ENCODE results near the gene PRND. TPM values are rescaled to one million over a fixed set of nuclear protein-coding genes. Genes with fewer than 3 reads are reported as not detected.
A peak's percentile ranks its signal among the peaks of the same experiment; 100 is the strongest.

The PRND gene
- total and polyA plus RNA-seq, 2 of the 13 experiments (the other 11 are each of a cell fraction or from before 2014, with no cell fraction given): not detected

DNA sequence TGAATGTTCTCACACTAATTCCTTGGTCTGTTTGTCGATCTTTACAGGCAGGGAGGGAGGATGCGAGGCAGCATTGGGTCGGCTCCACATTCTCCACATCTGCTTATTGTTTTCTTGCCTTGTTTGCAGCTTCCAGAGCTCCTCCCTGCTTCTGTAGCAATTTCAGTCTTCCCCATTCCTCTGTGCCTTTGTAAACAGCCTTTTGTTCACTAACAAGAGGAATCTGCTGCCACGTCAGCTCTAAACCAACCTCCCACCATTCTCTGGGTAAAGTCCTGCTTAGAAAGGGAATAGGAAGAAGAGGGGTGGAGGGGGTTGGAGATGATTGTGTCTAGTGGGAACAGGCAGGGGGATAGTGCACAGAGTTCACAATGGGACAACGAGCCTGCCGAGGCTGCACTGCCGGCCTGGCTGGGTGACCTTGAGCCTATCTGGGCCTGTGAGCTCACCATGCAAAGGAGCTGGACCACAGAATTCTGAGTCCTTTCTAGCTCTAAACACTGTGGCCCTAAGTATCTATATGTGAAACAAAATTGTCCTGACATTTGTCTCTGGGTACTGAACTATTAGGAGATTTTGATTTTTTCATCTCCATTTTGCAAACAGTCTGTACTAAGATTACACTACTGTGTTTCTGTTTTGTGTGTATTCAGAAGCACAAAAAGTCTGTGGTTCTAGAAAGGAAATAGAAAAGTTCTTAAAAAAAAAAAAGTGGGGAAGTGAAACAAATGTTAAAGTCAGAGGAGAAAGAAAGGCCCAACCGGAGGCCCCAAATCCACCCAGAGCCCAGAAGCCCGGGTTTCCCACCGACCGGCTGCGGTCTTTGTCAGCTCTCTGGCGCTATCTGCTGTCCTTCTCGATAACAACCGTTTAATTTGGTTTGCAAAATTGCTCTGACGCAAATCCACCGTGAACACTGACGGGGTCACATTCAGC, 1.4 kb upstream of the PRND start (continued):
- TF ChIP-seq, protein P1, sequence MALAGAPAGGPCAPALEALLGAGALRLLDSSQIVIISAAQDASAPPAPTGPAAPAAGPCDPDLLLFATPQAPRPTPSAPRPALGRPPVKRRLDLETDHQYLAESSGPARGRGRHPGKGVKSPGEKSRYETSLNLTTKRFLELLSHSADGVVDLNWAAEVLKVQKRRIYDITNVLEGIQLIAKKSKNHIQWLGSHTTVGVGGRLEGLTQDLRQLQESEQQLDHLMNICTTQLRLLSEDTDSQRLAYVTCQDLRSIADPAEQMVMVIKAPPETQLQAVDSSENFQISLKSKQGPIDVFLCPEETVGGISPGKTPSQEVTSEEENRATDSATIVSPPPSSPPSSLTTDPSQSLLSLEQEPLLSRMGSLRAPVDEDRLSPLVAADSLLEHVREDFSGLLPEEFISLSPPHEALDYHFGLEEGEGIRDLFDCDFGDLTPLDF (CRISPR knock-in tag; IDR thresholded peaks at IDR 0.05): no peak
- TF ChIP-seq ZNF672 (CRISPR knock-in tag; IDR thresholded peaks at IDR 0.05) (no peak), TBX3 (IDR thresholded peaks at IDR 0.05; ENCODE audit: borderline replicate concordance) (no peak), HNF4A (CRISPR knock-in tag; IDR thresholded peaks at IDR 0.05) (peak; percentile 56; the same call in 1 of the 2 replicates), KIAA2018 (CRISPR knock-in tag; IDR thresholded peaks at IDR 0.05; ENCODE audit: borderline replicate concordance) (no peak), ZNF766 (CRISPR knock-in tag; IDR thresholded peaks at IDR 0.05; ENCODE audit: borderline replicate concordance) (no peak), ZNF773 (CRISPR knock-in tag; IDR thresholded peaks at IDR 0.05; ENCODE audit: borderline replicate concordance) (no peak), KDM5B (CRISPR knock-in tag; IDR thresholded peaks at IDR 0.05; ENCODE audit: borderline replicate concordance) (peak; percentile 13; the same call in 1 of the 2 replicates), ZNF263 (CRISPR knock-in tag; IDR thresholded peaks at IDR 0.05) (no peak), ZNF431 (CRISPR knock-in tag; IDR thresholded peaks at IDR 0.05; ENCODE audit: borderline replicate concordance, low read depth) (no peak), SRF (IDR thresholded peaks at IDR 0.05; ENCODE audit: low read depth, low read length) (no peak), SKI (IDR thresholded peaks at IDR 0.05; ENCODE audit: partially characterized antibody) (no peak), ZNF256 (CRISPR knock-in tag; conservative IDR thresholded peaks at IDR 0.05) (no peak)
- TF ChIP-seq, protein P2, sequence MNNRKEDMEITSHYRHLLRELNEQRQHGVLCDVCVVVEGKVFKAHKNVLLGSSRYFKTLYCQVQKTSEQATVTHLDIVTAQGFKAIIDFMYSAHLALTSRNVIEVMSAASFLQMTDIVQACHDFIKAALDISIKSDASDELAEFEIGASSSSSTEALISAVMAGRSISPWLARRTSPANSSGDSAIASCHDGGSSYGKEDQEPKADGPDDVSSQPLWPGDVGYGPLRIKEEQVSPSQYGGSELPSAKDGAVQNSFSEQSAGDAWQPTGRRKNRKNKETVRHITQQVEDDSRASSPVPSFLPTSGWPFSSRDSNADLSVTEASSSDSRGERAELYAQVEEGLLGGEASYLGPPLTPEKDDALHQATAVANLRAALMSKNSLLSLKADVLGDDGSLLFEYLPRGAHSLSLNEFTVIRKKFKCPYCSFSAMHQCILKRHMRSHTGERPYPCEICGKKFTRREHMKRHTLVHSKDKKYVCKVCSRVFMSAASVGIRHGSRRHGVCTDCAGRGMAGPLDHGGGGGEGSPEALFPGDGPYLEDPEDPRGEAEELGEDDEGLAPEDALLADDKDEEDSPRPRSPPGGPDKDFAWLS (CRISPR knock-in tag; IDR thresholded peaks at IDR 0.05; ENCODE audit: borderline replicate concordance): no peak
- TF ChIP-seq, protein P3, sequence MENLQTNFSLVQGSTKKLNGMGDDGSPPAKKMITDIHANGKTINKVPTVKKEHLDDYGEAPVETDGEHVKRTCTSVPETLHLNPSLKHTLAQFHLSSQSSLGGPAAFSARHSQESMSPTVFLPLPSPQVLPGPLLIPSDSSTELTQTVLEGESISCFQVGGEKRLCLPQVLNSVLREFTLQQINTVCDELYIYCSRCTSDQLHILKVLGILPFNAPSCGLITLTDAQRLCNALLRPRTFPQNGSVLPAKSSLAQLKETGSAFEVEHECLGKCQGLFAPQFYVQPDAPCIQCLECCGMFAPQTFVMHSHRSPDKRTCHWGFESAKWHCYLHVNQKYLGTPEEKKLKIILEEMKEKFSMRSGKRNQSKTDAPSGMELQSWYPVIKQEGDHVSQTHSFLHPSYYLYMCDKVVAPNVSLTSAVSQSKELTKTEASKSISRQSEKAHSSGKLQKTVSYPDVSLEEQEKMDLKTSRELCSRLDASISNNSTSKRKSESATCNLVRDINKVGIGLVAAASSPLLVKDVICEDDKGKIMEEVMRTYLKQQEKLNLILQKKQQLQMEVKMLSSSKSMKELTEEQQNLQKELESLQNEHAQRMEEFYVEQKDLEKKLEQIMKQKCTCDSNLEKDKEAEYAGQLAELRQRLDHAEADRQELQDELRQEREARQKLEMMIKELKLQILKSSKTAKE (CRISPR knock-in tag; IDR thresholded peaks at IDR 0.05; ENCODE audit: borderline replicate concordance): 0 out of 2 replicates have a peak, but pooled peaks have one; percentile 30

Measured in HepG2 (cell line).